Measurements from ENCODE around the gene CLEC9A.

Gene CLEC9A

GRCh38 chr12:10052193-10052913 is 21.9 kb downstream of the CLEC9A start:
- DNase-seq, result no peak
- in situ Hi-C loops (cut with HindIII; ENCODE audit: low pct_ligation_motif_present, low pct_unique_long_range_greater_than_20kb, low sequenced_read_pairs), result no loop called here

- DNase-seq, result no peak
- in situ Hi-C loops (cut with HindIII; ENCODE audit: low pct_ligation_motif_present, low pct_unique_long_range_greater_than_20kb, low sequenced_read_pairs), result no loop called here
These were observed 27.9 kb downstream of the CLEC9A start for GRCh38 chr12:10058387-10058786.

GRCh38 chr12:10065241-10065640 is 34.8 kb downstream of the CLEC9A start:
- in situ Hi-C loops (cut with HindIII; ENCODE audit: low pct_ligation_motif_present, low pct_unique_long_range_greater_than_20kb, low sequenced_read_pairs), result no loop called here
- DNase-seq, result no peak

- in situ Hi-C loops (cut with HindIII; ENCODE audit: low pct_ligation_motif_present, low pct_unique_long_range_greater_than_20kb, low sequenced_read_pairs), result no loop called here
- no peak for DNase-seq
These were observed 36.8 kb downstream of the CLEC9A start for GRCh38 chr12:10067264-10067663.

GRCh38 chr12:10067942-10068341 is 37.5 kb downstream of the CLEC9A start:
- DNase-seq, result no peak
- in situ Hi-C loops (cut with HindIII; ENCODE audit: low pct_ligation_motif_present, low pct_unique_long_range_greater_than_20kb, low sequenced_read_pairs), result no loop called here

- no peak for DNase-seq
- in situ Hi-C loops (cut with HindIII; ENCODE audit: low pct_ligation_motif_present, low pct_unique_long_range_greater_than_20kb, low sequenced_read_pairs), result no loop called here
These were observed 38.2 kb downstream of the CLEC9A start for GRCh38 chr12:10068644-10069043.

- in situ Hi-C loops (cut with HindIII; ENCODE audit: low pct_ligation_motif_present, low pct_unique_long_range_greater_than_20kb, low sequenced_read_pairs), result no loop called here
- no peak for DNase-seq
These were observed 38.6 kb downstream of the CLEC9A start for GRCh38 chr12:10069099-10069498.

- in situ Hi-C loops (cut with HindIII; ENCODE audit: low pct_ligation_motif_present, low pct_unique_long_range_greater_than_20kb, low sequenced_read_pairs), result no loop called here
- no peak for DNase-seq
These were observed 39.5 kb downstream of the CLEC9A start for GRCh38 chr12:10069976-10070375.

GRCh38 chr12:10070380-10070779 is 39.9 kb downstream of the CLEC9A start:
- DNase-seq, result no peak
- in situ Hi-C loops (cut with HindIII; ENCODE audit: low pct_ligation_motif_present, low pct_unique_long_range_greater_than_20kb, low sequenced_read_pairs), result no loop called here

- DNase-seq, result no peak
- in situ Hi-C loops (cut with HindIII; ENCODE audit: low pct_ligation_motif_present, low pct_unique_long_range_greater_than_20kb, low sequenced_read_pairs), result no loop called here
These were observed 41.6 kb downstream of the CLEC9A start for GRCh38 chr12:10072131-10072530.

GRCh38 chr12:10073261-10073660 is 42.8 kb downstream of the CLEC9A start:
- no peak for DNase-seq
- in situ Hi-C loops (cut with HindIII; ENCODE audit: low pct_ligation_motif_present, low pct_unique_long_range_greater_than_20kb, low sequenced_read_pairs), result no loop called here

GRCh38 chr12:10075451-10075850 is 45.0 kb downstream of the CLEC9A start:
- DNase-seq, result no peak
- in situ Hi-C loops (cut with HindIII; ENCODE audit: low pct_ligation_motif_present, low pct_unique_long_range_greater_than_20kb, low sequenced_read_pairs), result no loop called here

- no peak for DNase-seq
- in situ Hi-C loops (cut with HindIII; ENCODE audit: low pct_ligation_motif_present, low pct_unique_long_range_greater_than_20kb, low sequenced_read_pairs), result no loop called here
These were observed 51.8 kb downstream of the CLEC9A start for GRCh38 chr12:10082117-10082874.

GRCh38 chr12:10084733-10085132 is 54.3 kb downstream of the CLEC9A start:
- in situ Hi-C loops (cut with HindIII; ENCODE audit: low pct_ligation_motif_present, low pct_unique_long_range_greater_than_20kb, low sequenced_read_pairs), result no loop called here
- DNase-seq, result no peak

GRCh38 chr12:10086387-10086786 is 55.9 kb downstream of the CLEC9A start:
- DNase-seq, result no peak
- in situ Hi-C loops (cut with HindIII; ENCODE audit: low pct_ligation_motif_present, low pct_unique_long_range_greater_than_20kb, low sequenced_read_pairs), result no loop called here

GRCh38 chr12:10088031-10088430 is 57.5 kb downstream of the CLEC9A start:
- in situ Hi-C loops (cut with HindIII; ENCODE audit: low pct_ligation_motif_present, low pct_unique_long_range_greater_than_20kb, low sequenced_read_pairs), result no loop called here

GRCh38 chr12:10088955-10089900 is 58.7 kb downstream of the CLEC9A start:
- no peak for DNase-seq
- in situ Hi-C loops (cut with HindIII; ENCODE audit: low pct_ligation_motif_present, low pct_unique_long_range_greater_than_20kb, low sequenced_read_pairs), result no loop called here

More at GRCh38 chr12:10088031-10088430, 57.5 kb downstream of the CLEC9A start:
- DNase-seq, result no peak

- no peak for DNase-seq
- in situ Hi-C loops (cut with HindIII; ENCODE audit: low pct_ligation_motif_present, low pct_unique_long_range_greater_than_20kb, low sequenced_read_pairs), result no loop called here
These were observed 64.3 kb downstream of the CLEC9A start for GRCh38 chr12:10094646-10095395.

All from ACHN (cell line).